A549 (cell line): ENCODE data around the gene CDX1. TPM values are rescaled to one million over a fixed set of nuclear protein-coding genes. Genes with fewer than 3 reads are reported as not detected.

ENCODE experiments used
- ATAC-seq, 2 experiments: fragments of 200-7000 bp in 1 of 2; fragments of >200 bp in 1 of 2; cut with Nextera tagmentation in 1 of 2; cut with Tn5 transposase in 1 of 2; 3 replicates each; pipeline versions ENCODE4 v1.8.0 to v1.9.1; 2018 to 2020; ENCODE audit warnings: mild to moderate bottlenecking in 1 of 2, moderate library complexity in 1 of 2
- CTCF ChIA-PET: fragments of 300-600 bp; sonication (Branson Sonifier 250); formaldehyde crosslinking; extraction: SDS; loops from one replicate; lab custom pipeline; 2021; ENCODE audit warnings: antibody characterized with exemption, inconsistent platforms; lab: Yijun Ruan, JAX
- POLR2A ChIA-PET: fragments of 350-600 bp; formaldehyde crosslinking; extraction: SDS; loops from one replicate; lab custom pipeline; 2021; ENCODE audit warnings: antibody characterized with exemption, inconsistent platforms; lab: Yijun Ruan, JAX
- DNase-seq, 2 experiments: peaks; one replicate each; pipeline versions ENCODE4 v3.0.0 to v3.0.0-alpha.2; 2011 to 2016; ENCODE audit warnings: low read depth in 1 of 2, low spot score in 1 of 2
- FAIRE-seq: peaks from 2 replicates; lab custom pipeline; 2011; peaks lifted over from hg19 to GRCh38; lab: Jason Lieb, UNC
- H3K27ac ChIP-seq, 2 experiments: fragments of >200 bp; sonication (Bioruptor Twin); formaldehyde crosslinking; 3 replicates each; pipeline ENCODE4 v1.5.1; 2016 to 2017
- H3K4me1 ChIP-seq: fragments of >200 bp; sonication (Bioruptor Twin); formaldehyde crosslinking; 3 replicates; pipeline ENCODE4 v1.6.1; 2016
- H3K4me2 ChIP-seq: fragments of >200 bp; sonication (Bioruptor Twin); formaldehyde crosslinking; 3 replicates; pipeline ENCODE4 v1.6.1; 2016
- H3K4me3 ChIP-seq: fragments of >200 bp; sonication (Bioruptor Twin); formaldehyde crosslinking; 3 replicates; pipeline ENCODE4 v1.5.1; 2016
- H3K9me3 ChIP-seq: fragments of >200 bp; sonication (Bioruptor Twin); formaldehyde crosslinking; 3 replicates; pipeline ENCODE4 v1.6.1; 2016
- BCL3 ChIP-seq: fragments of >200 bp; sonication (Bioruptor Twin); formaldehyde crosslinking; IDR thresholded peaks from 3 replicates; pipeline ENCODE4 v1.6.1; 2016
- CBX8 ChIP-seq: fragments of 200-600 bp; sonication (generic); IDR thresholded peaks from 2 replicates; pipeline ENCODE4 v1.6.1; 2016
- CTCF ChIP-seq: fragments of >200 bp; sonication (Bioruptor Twin); formaldehyde crosslinking; IDR thresholded peaks from 3 replicates; pipeline ENCODE4 v1.5.1; 2016
- EHMT2 ChIP-seq: fragments of 200-600 bp; sonication (generic); IDR thresholded peaks from 2 replicates; pipeline ENCODE4 v1.6.1; 2016; ENCODE audit warnings: antibody characterized with exemption, low read depth, mild to moderate bottlenecking, moderate library complexity
- GATA3 ChIP-seq: IDR thresholded peaks from 2 replicates; pipeline ENCODE4 v1.6.1; 2012; ENCODE audit warnings: borderline replicate concordance
- HDAC2 ChIP-seq: fragments of 200-600 bp; sonication (generic); IDR thresholded peaks from 2 replicates; pipeline ENCODE4 v1.6.1; 2016
- HES2 ChIP-seq: fragments of >200 bp; sonication (Bioruptor Twin); formaldehyde crosslinking; IDR thresholded peaks from 2 replicates; pipeline ENCODE4 v1.6.1; 2016
- JUN ChIP-seq, 2 experiments: fragments of >200 bp; sonication (Bioruptor Twin); formaldehyde crosslinking; IDR thresholded peaks; 2 replicates in 1 of 2; 3 replicates in 1 of 2; pipeline ENCODE4 v1.6.1; 2016 to 2017
- KDM5A ChIP-seq: fragments of 200-600 bp; sonication (generic); IDR thresholded peaks from 2 replicates; pipeline ENCODE4 v1.6.1; 2016; ENCODE audit warnings: antibody characterized with exemption, mild to moderate bottlenecking
- NFE2L2 ChIP-seq: fragments of 150-350 bp; conservative IDR thresholded peaks from 2 replicates; pipeline ENCODE4 v1.6.1; 2014; ENCODE audit warnings: low read length
- PBX3 ChIP-seq: IDR thresholded peaks from 2 replicates; pipeline ENCODE4 v1.6.1; 2012
- POLR2A ChIP-seq: IDR thresholded peaks from 2 replicates; pipeline ENCODE4 v1.6.1; 2012; ENCODE audit warnings: mild to moderate bottlenecking, low read length
- RAD21 ChIP-seq, 2 experiments: fragments of >200 bp in 1 of 2; sonication (Bioruptor Twin) in 1 of 2; formaldehyde crosslinking in 1 of 2; IDR thresholded peaks in 1 of 2; conservative IDR thresholded peaks in 1 of 2; 2 replicates in 1 of 2; 3 replicates in 1 of 2; pipeline ENCODE4 v1.6.1; 2012 to 2018; ENCODE audit warnings: inconsistent platforms in 1 of 2
- RCOR1 ChIP-seq: fragments of 150-350 bp; IDR thresholded peaks from 2 replicates; pipeline ENCODE4 v1.6.1; 2014; ENCODE audit warnings: antibody characterized with exemption, low read length, low read depth
- REST ChIP-seq: fragments of 200-600 bp; sonication (generic); IDR thresholded peaks from 2 replicates; pipeline ENCODE4 v1.6.1; 2016; ENCODE audit warnings: antibody characterized with exemption, mild to moderate bottlenecking, moderate library complexity
- TFCP2L1 ChIP-seq: fragments of 250-450 bp; sonication (Bioruptor Pico); IDR thresholded peaks from 2 replicates; pipeline ENCODE4 v1.5.0; 2021; ENCODE audit warnings: mild to moderate bottlenecking
- USF2 ChIP-seq: fragments of 450-650 bp; IDR thresholded peaks from 2 replicates; pipeline ENCODE4 v1.6.1; 2014; ENCODE audit warnings: antibody characterized with exemption
- ZSCAN20 ChIP-seq: fragments of 250-450 bp; sonication (Bioruptor Pico); IDR thresholded peaks from 2 replicates; pipeline ENCODE4 v1.8.0; 2022; ENCODE audit warnings: mild to moderate bottlenecking, moderate library complexity
- WGBS: methylation state at CpG from one replicate; pipeline ENCODE4 v1.1.6; 2017; ENCODE audit errors: missing lambda C conversion rate; 5-methylcytosine and 5-hydroxymethylcytosine counted together
- polyA plus RNA-seq, 4 experiments: library from polyadenylated mRNA; depleted of rRNA in 3 of 4; stranded (reverse); fragments of >200 nt; fragmentation: RNase III in 1 of 4; extraction: RNeasy Plus Mini Kit Qiagen cat#74134 plus additional on column Dnase treatment in 1 of 4; gene quantifications; 2 replicates in 3 of 4; 3 replicates in 1 of 4; pipeline ENCODE4 v1.2.3, GENCODE V29; 2011 to 2017

The CDX1 gene
- polyA plus RNA-seq, 2 of the 4 experiments (the other 2 are of a cell fraction): not detected

GRCh38 chr5:150161242-150162141 is 5.1 kb upstream of the CDX1 start (continued):
- TF ChIP-seq PBX3 (no peak), RAD21 (conservative IDR thresholded peaks at IDR 0.05 in 1 of 2, IDR thresholded peaks at IDR 0.05 in 1 of 2) (peak; percentile 70 to 87), HDAC2 (no peak), BCL3 (no peak), NFE2L2 (no peak)

- DNase-seq (no peak), FAIRE-seq (no peak), ATAC-seq (no peak)
- H3K4me1 ChIP-seq: peaks cover 8% of the 10 kb centered on the region; the same call in 1 of the 3 replicates
- WGBS: 87% methylated on average over 3 of the region's 3 CpGs
- H3K9me3 ChIP-seq: no peaks in the 10 kb centered on the region
- TF ChIP-seq ZSCAN20 (CRISPR knock-in tag) (no peak), BCL3 (no peak), CBX8 (no peak), KDM5A (no peak), PBX3 (no peak), RCOR1 (no peak)
- CTCF ChIA-PET: interaction anchor here (0.7 to 8.8 kb wide), 28 partner anchors 12 to 275 kb away, joined by 3 to 140 read pairs (median 4); no protein-coding TSS in a partner anchor
- H3K4me3 ChIP-seq: no peak overlapping the region
- POLR2A ChIA-PET: no interaction called here
- H3K4me2 ChIP-seq: no peak overlapping the region
- peak overlapping the region in 1 of 2 experiments; percentile 79; a peak in 1 of 6 replicates for H3K27ac ChIP-seq
These were observed 4.5 kb upstream of the CDX1 start for GRCh38 chr5:150162142-150162513.

- ATAC-seq (no peak), DNase-seq (no peak), FAIRE-seq (no peak)
- no peaks in the 10 kb centered on the region for H3K9me3 ChIP-seq
- H3K4me3 ChIP-seq: no peak overlapping the region
- ChIA-PET CTCF (interaction anchor here (0.6 to 8.8 kb wide), 19 partner anchors 11 to 272 kb away, joined by 3 to 140 read pairs (median 6); no protein-coding TSS in a partner anchor), POLR2A (no interaction called here)
- H3K4me1 ChIP-seq: peaks cover 8% of the 10 kb centered on the region; the same call in 1 of the 3 replicates
- no peak overlapping the region for H3K4me2 ChIP-seq
- peak overlapping the region in 1 of 2 experiments; percentile 61; a peak in 1 of 6 replicates for H3K27ac ChIP-seq
- 60% methylated on average over 3 of the region's 3 CpGs for WGBS
- no peak for TF ChIP-seq HES2
- TF ChIP-seq CTCF: no peak
- TF ChIP-seq USF2: no peak
- TF ChIP-seq POLR2A: no peak
- TF ChIP-seq REST: no peak
- TF ChIP-seq EHMT2: no peak
- no peak for TF ChIP-seq JUN (IDR thresholded peaks at IDR 0.05)
- TF ChIP-seq NFE2L2: no peak
- no peak for TF ChIP-seq TFCP2L1 (CRISPR knock-in tag)
- no peak for TF ChIP-seq GATA3
- no peak for TF ChIP-seq RCOR1
- no peak for TF ChIP-seq BCL3
These were observed 3.5 kb upstream of the CDX1 start for GRCh38 chr5:150163035-150163434.
